IPS DF 4.7 (cell line): ENCODE results near the gene NDUFS8.

ENCODE experiments used
- DNase-seq: peaks from one replicate; pipeline ENCODE4 v3.0.0-alpha.2; 2013; ENCODE audit warnings: low spot score; ENCODE audit errors: extremely low read depth

NDUFS8 gene

GRCh38 chr11:68048681-68049508 lies 18.4 kb downstream of the NDUFS8 start:
- DNase-seq, result no peak

DNA sequence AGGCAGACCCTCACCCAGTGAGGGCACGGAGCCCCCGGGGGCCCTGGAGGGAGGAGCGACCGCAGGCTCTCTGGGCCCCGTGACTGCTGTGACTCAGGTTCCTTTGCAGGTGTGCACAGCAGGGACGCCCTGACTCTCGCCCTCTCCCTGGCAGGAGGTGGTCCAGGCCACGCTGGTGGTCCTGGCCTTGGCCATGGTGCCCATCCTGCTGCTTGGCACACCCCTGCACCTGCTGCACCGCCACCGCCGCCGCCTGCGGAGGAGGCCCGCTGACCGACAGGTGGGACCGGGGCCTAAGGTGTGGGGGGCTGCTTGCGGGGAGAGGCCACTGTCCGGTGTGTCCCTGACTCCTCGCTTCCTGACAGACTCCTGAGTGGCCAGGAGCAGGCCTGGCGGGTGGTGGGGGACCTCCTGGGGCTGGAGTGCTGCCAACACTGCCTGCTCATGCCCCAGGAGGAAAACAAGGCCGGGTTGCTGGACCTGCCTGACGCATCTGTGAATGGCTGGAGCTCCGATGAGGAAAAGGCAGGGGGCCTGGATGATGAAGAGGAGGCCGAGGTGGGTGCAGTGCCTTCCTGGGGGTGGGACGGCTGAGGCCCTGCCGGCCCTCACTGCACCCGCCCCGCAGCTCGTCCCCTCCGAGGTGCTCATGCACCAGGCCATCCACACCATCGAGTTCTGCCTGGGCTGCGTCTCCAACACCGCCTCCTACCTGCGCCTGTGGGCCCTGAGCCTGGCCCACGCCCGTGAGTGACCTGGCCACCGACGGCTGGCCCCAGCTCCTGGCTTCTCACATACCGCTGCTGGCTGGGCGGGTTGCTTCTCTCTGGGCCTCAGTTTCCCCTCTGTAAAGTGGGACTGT lies 19.3 kb downstream of the NDUFS8 start:
- no peak for DNase-seq

DNA sequence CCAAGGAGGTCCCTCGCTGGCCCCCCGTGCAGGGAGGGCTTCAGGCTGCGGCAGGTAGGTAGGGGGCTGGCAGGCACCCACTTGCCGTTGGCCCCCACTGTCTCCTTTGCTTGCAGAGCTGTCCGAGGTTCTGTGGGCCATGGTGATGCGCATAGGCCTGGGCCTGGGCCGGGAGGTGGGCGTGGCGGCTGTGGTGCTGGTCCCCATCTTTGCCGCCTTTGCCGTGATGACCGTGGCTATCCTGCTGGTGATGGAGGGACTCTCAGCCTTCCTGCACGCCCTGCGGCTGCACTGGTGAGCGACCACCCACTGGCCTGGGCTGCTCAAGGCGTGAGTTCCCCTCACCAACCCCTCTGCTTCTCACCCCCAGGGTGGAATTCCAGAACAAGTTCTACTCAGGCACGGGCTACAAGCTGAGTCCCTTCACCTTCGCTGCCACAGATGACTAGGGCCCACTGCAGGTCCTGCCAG lies 19.9 kb downstream of the NDUFS8 start:
- DNase-seq, result no peak

- DNase-seq, result no peak
Measured at GRCh38 chr11:68051191-68052136, 21.0 kb downstream of the NDUFS8 start.

DNA sequence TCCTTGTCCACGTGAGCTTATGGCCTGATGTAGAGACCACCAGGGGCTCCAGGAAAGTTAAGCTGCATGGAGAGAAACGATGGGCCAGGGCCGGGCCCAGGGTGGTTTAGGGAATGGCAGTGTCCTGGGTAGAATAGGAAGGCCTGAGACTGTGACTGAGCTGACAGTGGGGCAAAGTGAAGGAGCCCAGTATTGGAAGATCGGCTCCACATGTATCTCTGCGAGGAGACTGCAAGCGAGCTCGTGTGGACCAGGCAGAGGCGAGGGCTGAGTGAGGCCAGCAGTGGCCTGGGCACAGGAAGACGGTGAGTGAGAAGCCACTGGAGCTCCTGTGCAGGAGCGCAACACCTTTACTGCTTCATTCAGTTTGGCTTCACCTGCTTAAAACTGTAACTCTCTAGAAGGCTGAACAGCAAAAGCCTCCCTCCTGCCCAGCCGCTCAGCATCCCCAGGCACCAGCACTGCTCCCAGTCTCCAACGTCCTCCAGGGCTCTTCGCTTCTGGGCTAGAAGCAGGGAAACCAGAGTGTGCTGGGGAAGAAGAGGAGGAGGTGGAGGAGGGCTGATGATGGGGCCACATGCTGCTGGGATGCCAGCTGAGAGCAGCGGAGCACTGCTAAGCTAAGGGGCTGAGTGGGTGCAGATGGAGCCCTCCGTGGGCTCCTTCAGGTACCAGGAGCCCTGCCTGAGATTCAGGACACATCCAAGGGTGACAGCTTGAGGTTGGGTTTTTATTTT lies 21.8 kb downstream of the NDUFS8 start:
- DNase-seq, result no peak

GRCh38 chr11:68053117-68053516 lies 22.6 kb downstream of the NDUFS8 start:
- DNase-seq, result no peak

DNA sequence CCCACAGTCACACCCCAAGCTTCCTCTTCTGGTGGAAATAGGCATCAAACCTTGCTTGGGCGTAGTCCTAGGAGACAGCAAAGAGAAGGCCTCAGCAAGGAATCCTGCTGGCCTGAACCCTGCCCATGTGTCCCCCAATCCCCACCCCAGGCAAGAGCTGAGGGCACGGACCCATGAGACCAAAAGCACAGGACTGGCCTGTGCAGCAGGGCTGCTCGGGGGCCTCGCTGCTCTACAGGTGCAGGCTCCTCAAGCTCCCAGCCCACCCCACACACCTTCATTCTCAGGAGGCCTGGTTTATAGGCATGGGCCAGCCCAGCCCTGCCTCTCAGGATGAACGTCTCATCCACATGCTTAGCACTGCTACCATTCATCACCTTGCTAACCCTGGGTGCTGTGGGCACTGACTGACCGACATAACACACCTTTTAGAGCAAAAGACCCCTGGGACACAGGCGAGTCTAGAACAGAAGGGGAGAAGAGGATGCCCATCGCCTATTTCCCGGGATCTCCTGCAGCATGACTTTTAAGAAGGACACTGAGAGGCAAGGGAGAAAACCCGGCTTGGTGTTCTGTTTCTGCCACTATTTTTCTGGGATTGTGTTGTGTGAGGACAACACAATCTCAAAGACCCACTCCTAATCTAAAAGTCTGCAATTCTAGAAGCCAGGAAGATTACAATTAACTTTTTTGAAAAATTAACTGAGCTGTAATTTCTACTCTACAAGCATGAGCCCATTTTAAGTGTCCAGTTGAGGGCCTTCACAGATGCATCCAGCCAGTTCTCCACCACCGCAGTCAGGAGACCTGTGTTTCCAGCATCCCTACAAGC lies 23.7 kb downstream of the NDUFS8 start:
- DNase-seq, result no peak

GRCh38 chr11:68056317-68057285 lies 26.1 kb downstream of the NDUFS8 start:
- DNase-seq, result no peak

DNA sequence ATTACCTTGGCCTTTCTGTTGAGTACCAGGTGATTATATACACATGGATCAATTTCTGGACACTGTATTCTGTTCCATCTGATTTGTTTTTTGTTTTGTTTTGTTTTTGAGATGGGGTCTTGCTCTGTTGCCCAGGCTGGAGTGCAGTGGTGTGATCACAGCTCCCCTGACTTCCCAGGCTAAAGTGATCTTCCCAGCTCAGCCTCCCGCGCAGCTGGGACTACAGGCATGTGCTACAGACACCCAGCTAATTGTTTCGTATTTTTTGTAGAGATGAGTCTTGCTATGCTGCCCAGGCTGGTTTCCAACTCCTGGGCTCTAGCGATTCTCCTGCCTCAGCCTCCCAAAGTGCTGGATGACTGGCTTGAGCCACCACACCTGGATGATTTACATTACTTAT lies 27.3 kb downstream of the NDUFS8 start:
- no peak for DNase-seq

GRCh38 chr11:68061508-68061907 lies 31.0 kb downstream of the NDUFS8 start:
- DNase-seq, result no peak

- DNase-seq, result no peak
Measured at GRCh38 chr11:68064926-68065325, 34.4 kb downstream of the NDUFS8 start.

DNA sequence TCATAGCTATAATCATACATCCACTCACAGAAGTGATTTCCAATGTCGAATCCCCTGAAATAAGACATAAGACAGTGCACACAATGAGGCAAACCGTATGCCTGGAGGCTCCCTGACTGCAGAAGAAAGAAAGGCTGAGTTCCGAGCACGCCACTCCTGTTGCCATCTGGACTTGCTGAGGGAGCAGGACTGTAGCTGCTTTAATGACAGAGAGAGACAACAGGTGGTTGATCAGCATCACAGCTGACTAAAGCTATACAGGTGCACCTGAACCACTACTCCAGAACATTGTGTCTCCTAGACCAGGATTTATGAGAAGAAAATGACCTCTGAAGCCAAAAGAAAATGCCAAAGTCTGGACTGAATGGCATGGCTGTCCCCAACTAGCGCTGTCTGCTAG lies 35.4 kb downstream of the NDUFS8 start:
- no peak for DNase-seq

GRCh38 chr11:68066742-68067141 lies 36.3 kb downstream of the NDUFS8 start:
- DNase-seq, result no peak

DNA sequence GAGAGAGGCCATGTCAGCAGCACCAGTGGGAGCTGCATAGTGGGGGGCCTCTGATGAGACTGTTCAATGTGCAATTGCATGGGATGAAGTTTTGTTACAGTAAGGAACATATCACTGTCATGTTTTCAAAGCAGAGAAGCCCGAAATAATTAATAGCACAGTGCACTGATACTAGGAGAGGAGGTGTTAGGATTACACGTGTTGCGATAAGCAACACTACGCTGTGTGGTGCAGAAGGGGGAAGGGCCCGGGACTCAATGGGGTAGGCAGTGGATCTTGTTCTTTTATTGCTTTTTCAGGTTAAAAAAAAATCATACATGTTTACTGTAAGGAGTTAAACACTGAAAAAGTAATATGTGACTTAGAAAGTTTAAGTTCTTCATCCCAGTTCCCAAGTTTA lies 37.5 kb downstream of the NDUFS8 start:
- no peak for DNase-seq

DNA sequence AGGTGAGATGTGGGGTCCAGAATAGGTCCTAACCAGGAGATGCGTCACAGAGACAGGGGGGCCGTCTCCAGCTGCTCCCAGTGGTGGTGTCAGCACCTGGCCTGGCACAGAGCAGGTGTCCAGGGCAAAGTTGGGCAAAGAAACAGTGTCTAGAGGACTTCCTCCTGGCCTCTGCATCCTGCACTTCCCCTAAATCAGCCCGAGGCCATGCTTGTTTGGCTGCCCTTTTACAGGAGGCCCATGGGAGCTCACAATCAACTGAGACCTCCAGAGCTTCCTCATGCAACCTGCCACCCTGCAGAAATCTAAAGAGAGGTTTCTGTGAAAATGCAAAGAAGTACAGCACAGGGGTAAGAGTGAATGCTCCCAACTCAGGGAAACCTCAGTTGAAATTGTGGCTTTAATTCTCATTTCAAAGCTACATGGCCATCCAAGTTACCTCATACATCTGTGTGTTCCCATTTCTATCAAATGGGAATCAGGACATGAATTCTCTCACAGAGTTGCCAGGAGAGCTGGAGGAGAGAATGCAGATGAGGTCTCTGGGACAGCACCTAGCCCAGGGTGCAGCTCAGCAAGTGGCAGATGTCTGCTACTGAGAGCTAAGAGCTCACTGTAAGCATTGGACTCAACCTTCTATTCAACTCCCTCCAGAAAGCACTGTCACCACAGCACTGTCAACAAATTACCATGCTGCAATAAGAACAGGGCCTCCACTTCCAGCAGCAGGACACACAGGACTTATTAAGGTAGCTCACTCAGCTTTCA lies 41.0 kb downstream of the NDUFS8 start:
- no peak for DNase-seq

- DNase-seq, result no peak
Measured at GRCh38 chr11:68074584-68075352, 44.3 kb downstream of the NDUFS8 start.
